DOHH2 (cell line): Measurements from ENCODE around the gene TMEM47.

Source experiments
- H3F3A ChIP-seq: fragments of 200-600 bp; sonication (generic), shearing (Covaris generic); 2 replicates; pipeline ENCODE4 v1.6.0; 2016; ENCODE audit warnings: antibody characterized with exemption, mild to moderate bottlenecking; ENCODE audit not compliant: control insufficient read depth, insufficient read depth
- H3K27ac ChIP-seq: fragments of 200-600 bp; sonication (generic); 2 replicates; pipeline ENCODE4 v1.5.1; 2014; ENCODE audit warnings: low read depth, mild to moderate bottlenecking, low read length, moderate library complexity
- H3K27me3 ChIP-seq: fragments of 200-600 bp; sonication (generic); 2 replicates; pipeline ENCODE4 v1.6.1; 2014; ENCODE audit warnings: mild to moderate bottlenecking, low read length, mixed read lengths; ENCODE audit not compliant: control insufficient read depth
- H3K36me3 ChIP-seq: fragments of 200-600 bp; sonication (generic); 2 replicates; pipeline ENCODE4 v1.6.1; 2014; ENCODE audit warnings: mild to moderate bottlenecking, low read length, moderate library complexity, mixed read lengths; ENCODE audit not compliant: control insufficient read depth
- H3K4me1 ChIP-seq: fragments of 200-600 bp; sonication (generic); 2 replicates; pipeline ENCODE4 v1.6.1; 2014; ENCODE audit warnings: mild to moderate bottlenecking, low read length, mixed read lengths; ENCODE audit not compliant: control insufficient read depth
- H3K4me2 ChIP-seq: fragments of 200-600 bp; sonication (generic); 2 replicates; pipeline ENCODE4 v1.6.0; 2014; ENCODE audit warnings: mild to moderate bottlenecking, low read length, moderate library complexity
- H3K4me3 ChIP-seq: fragments of 200-600 bp; sonication (generic); 2 replicates; pipeline ENCODE4 v1.5.1; 2014; ENCODE audit warnings: mild to moderate bottlenecking, low read length, mixed read lengths
- H3K79me2 ChIP-seq: fragments of 200-600 bp; sonication (generic); 2 replicates; pipeline ENCODE4 v1.6.1; 2014; ENCODE audit warnings: mild to moderate bottlenecking, low read length, mixed read lengths; ENCODE audit not compliant: control insufficient read depth
- H3K9me2 ChIP-seq: fragments of 200-600 bp; sonication (generic); replicated peaks from 2 replicates; pipeline ENCODE4 v1.6.1; 2014; ENCODE audit warnings: mild to moderate bottlenecking, low read length, mixed read lengths; ENCODE audit not compliant: control insufficient read depth
- H3K9me3 ChIP-seq: fragments of 200-600 bp; sonication (generic); 2 replicates; pipeline ENCODE4 v1.6.1; 2014; ENCODE audit warnings: antibody characterized with exemption, low read length, mixed read lengths; ENCODE audit not compliant: control insufficient read depth, insufficient read depth
- H4K20me1 ChIP-seq: fragments of 200-600 bp; sonication (generic); 2 replicates; pipeline ENCODE4 v1.6.0; 2014; ENCODE audit warnings: low read depth, mild to moderate bottlenecking, antibody characterized with exemption, low read length, moderate library complexity; ENCODE audit not compliant: control insufficient read depth, insufficient read depth
- EZH2phosphoT487 ChIP-seq: fragments of 200-600 bp; sonication (generic); IDR thresholded peaks from 2 replicates; pipeline ENCODE4 v1.6.1; 2017; ENCODE audit warnings: borderline replicate concordance, mild to moderate bottlenecking, antibody characterized with exemption, low read length, moderate library complexity, mixed read lengths
- TF ChIP-seq, protein P1 (sequence below): fragments of 200-600 bp; sonication (generic); IDR thresholded peaks from one replicate; pipeline ENCODE4 v1.5.1; 2014; ENCODE audit warnings: antibody characterized with exemption, mild to moderate bottlenecking, low read depth, low read length; ENCODE audit not compliant: poor library complexity, severe bottlenecking

The TMEM47 gene

DNA sequence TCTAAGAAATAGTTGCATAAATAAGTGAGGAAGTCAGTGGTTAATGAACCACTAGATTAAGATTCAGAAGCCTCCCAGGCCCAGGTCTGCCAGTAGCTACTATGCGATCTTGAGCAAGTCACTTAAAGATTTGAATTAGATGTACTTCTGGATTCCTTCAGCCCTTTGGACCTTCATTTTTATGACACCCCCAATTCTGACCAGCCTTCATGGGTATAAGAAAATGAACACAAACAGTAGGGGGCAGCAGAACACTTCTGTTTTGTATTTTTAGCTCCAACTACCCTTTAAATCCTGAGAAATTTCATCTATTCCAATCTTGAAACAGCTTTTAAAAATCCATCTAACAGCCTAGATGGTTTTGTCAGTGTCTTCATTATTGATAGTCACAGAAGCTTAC is 19.0 kb downstream of the TMEM47 start:
- H3K4me2 ChIP-seq = no peak overlapping the region
- H3K9me3 ChIP-seq = no peaks in the 10 kb centered on the region
- H3K9me2 ChIP-seq = no peaks in the 10 kb centered on the region
- H3K4me1 ChIP-seq = no peaks in the 10 kb centered on the region
- no peaks in the 10 kb centered on the region for H3K36me3 ChIP-seq
- no peaks in the 10 kb centered on the region for H3F3A ChIP-seq
- no peaks in the 10 kb centered on the region for H4K20me1 ChIP-seq
- H3K27me3 ChIP-seq = no peaks in the 10 kb centered on the region
- H3K79me2 ChIP-seq = no peaks in the 10 kb centered on the region
- no peak overlapping the region for H3K27ac ChIP-seq
- no peak overlapping the region for H3K4me3 ChIP-seq
- TF ChIP-seq EZH2phosphoT487 = no peak
- TF ChIP-seq, protein P1, sequence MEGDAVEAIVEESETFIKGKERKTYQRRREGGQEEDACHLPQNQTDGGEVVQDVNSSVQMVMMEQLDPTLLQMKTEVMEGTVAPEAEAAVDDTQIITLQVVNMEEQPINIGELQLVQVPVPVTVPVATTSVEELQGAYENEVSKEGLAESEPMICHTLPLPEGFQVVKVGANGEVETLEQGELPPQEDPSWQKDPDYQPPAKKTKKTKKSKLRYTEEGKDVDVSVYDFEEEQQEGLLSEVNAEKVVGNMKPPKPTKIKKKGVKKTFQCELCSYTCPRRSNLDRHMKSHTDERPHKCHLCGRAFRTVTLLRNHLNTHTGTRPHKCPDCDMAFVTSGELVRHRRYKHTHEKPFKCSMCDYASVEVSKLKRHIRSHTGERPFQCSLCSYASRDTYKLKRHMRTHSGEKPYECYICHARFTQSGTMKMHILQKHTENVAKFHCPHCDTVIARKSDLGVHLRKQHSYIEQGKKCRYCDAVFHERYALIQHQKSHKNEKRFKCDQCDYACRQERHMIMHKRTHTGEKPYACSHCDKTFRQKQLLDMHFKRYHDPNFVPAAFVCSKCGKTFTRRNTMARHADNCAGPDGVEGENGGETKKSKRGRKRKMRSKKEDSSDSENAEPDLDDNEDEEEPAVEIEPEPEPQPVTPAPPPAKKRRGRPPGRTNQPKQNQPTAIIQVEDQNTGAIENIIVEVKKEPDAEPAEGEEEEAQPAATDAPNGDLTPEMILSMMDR = peak; percentile 41

DNA sequence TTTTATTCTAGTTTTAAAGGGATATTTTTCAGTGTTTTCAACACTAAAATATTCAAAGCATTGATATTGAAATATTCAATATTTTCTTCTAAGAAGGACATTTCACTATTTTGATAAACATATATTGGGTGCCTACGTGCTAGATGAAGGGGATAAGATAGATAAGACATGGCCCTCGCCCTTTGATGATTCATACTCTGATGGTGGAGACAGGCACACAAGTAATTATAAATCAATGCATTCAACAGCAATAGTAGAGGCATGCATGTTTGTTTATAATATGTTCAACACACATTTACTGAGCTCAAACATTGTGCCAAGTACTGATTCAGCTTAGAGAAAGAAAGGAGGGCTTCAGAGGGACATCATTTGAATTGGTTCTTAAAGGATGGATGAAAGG is 22.7 kb downstream of the TMEM47 start:
- TF ChIP-seq EZH2phosphoT487 = no peak
- TF ChIP-seq, protein P1 = no peak
- no peaks in the 10 kb centered on the region for H4K20me1 ChIP-seq
- no peaks in the 10 kb centered on the region for H3K9me3 ChIP-seq
- H3K4me3 ChIP-seq = no peak overlapping the region
- H3K4me2 ChIP-seq = no peak overlapping the region
- no peaks in the 10 kb centered on the region for H3F3A ChIP-seq
- H3K27me3 ChIP-seq = no peaks in the 10 kb centered on the region
- no peak overlapping the region for H3K27ac ChIP-seq
- no peaks in the 10 kb centered on the region for H3K4me1 ChIP-seq
- no peaks in the 10 kb centered on the region for H3K79me2 ChIP-seq
- H3K9me2 ChIP-seq = no peaks in the 10 kb centered on the region
- no peaks in the 10 kb centered on the region for H3K36me3 ChIP-seq

DNA sequence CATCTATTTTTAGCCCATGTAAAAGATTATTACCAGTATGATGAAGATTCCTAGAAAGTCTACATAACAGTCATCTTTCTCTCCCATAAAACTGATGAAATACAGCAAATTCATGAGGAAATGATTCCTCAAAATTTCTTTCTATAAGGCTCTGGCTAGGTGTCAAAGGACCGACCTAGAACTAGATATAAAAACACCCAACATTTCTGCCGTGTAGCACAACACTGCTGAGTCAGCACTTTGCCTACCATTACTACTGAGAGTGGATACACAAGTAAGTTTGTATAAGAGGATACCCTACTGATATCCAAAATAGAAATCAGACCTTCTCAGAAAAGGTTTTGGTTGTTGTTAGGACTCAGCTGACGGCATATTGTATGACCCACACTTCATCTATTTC is 24.7 kb downstream of the TMEM47 start:
- Histone ChIP-seq H4K20me1 (no peaks in the 10 kb centered on the region), H3K9me3 (no peaks in the 10 kb centered on the region), H3K4me1 (no peaks in the 10 kb centered on the region), H3F3A (no peaks in the 10 kb centered on the region), H3K36me3 (no peaks in the 10 kb centered on the region), H3K27me3 (no peaks in the 10 kb centered on the region), H3K79me2 (no peaks in the 10 kb centered on the region), H3K4me3 (no peak overlapping the region), H3K27ac (no peak overlapping the region), H3K9me2 (no peaks in the 10 kb centered on the region), H3K4me2 (no peak overlapping the region)
- TF ChIP-seq EZH2phosphoT487 = no peak
- TF ChIP-seq, protein P1 = no peak
